Keratinocyte (primary cell): ENCODE measurements around the gene EXOC8. TPM values are rescaled to one million over a fixed set of nuclear protein-coding genes. Genes with fewer than 3 reads are reported as not detected.

ENCODE experiments used
- DNase-seq: peaks from one replicate; pipeline ENCODE4 v3.0.0-alpha.2; 2011; ENCODE audit warnings: low read depth, missing footprints, low spot score
- FAIRE-seq: peaks from 2 replicates; lab custom pipeline; 2011; peaks lifted over from hg19 to GRCh38; lab: Jason Lieb, UNC
- H2AFZ ChIP-seq: 2 replicates; pipeline ENCODE4 v1.6.0; 2012; ENCODE audit warnings: low read length, control low read depth, inconsistent platforms; ENCODE audit not compliant: control insufficient read depth
- H3K27ac ChIP-seq: 2 replicates; pipeline ENCODE4 v1.5.1; 2011; ENCODE audit warnings: low read length; ENCODE audit not compliant: control insufficient read depth, insufficient read depth
- H3K27me3 ChIP-seq: 3 replicates; pipeline ENCODE4 v1.6.0; 2011; ENCODE audit warnings: low read length; ENCODE audit not compliant: control insufficient read depth, insufficient read depth; ENCODE audit errors: extremely low read depth
- H3K36me3 ChIP-seq, 2 experiments: 2 replicates in 1 of 2; 3 replicates in 1 of 2; pipeline ENCODE4 v1.5.1; 2011; ENCODE audit warnings: low read length in 2 of 2, mild to moderate bottlenecking in 1 of 2; ENCODE audit not compliant: control insufficient read depth in 2 of 2, insufficient read depth in 2 of 2; ENCODE audit errors: extremely low read depth in 1 of 2
- H3K4me1 ChIP-seq: 3 replicates; pipeline ENCODE4 v1.5.1; 2011; ENCODE audit warnings: low read length; ENCODE audit not compliant: control insufficient read depth, insufficient read depth; ENCODE audit errors: extremely low read depth
- H3K4me2 ChIP-seq: 3 replicates; pipeline ENCODE4 v1.6.0; 2011; ENCODE audit warnings: low read depth, low read length; ENCODE audit not compliant: control insufficient read depth, insufficient read depth; ENCODE audit errors: extremely low read depth
- H3K4me3 ChIP-seq, 3 experiments: fragments of 200-600 bp in 1 of 3; sonication (generic) in 1 of 3; 2 replicates in 2 of 3; 3 replicates in 1 of 3; pipeline ENCODE4 v1.5.1; 2011 to 2016; ENCODE audit warnings: low read length in 3 of 3, mild to moderate bottlenecking in 3 of 3, control low read depth in 2 of 3, inconsistent platforms in 1 of 3, low read depth in 1 of 3, mixed read lengths in 1 of 3, mixed run types in 1 of 3, moderate library complexity in 1 of 3; ENCODE audit not compliant: control insufficient read depth in 2 of 3, insufficient read depth in 2 of 3; ENCODE audit errors: extremely low read depth in 1 of 3
- H3K79me2 ChIP-seq: 2 replicates; pipeline ENCODE4 v1.6.0; 2012; ENCODE audit warnings: low read length; ENCODE audit not compliant: control insufficient read depth, insufficient read depth
- H3K9ac ChIP-seq: 3 replicates; pipeline ENCODE4 v1.6.0; 2011; ENCODE audit warnings: low read length; ENCODE audit not compliant: control insufficient read depth, insufficient read depth; ENCODE audit errors: extremely low read depth
- H3K9me1 ChIP-seq: 3 replicates; pipeline ENCODE4 v1.6.0; 2011; ENCODE audit warnings: low read length; ENCODE audit not compliant: control insufficient read depth, insufficient read depth; ENCODE audit errors: extremely low read depth
- H3K9me3 ChIP-seq: 2 replicates; pipeline ENCODE4 v1.5.1; 2012; ENCODE audit warnings: low read depth, low read length; ENCODE audit not compliant: control insufficient read depth
- H4K20me1 ChIP-seq: 3 replicates; pipeline ENCODE4 v1.6.0; 2011; ENCODE audit warnings: low read length; ENCODE audit not compliant: control insufficient read depth, insufficient read depth; ENCODE audit errors: extremely low read depth
- CTCF ChIP-seq, 3 experiments: IDR thresholded peaks in 1 of 3; conservative IDR thresholded peaks in 1 of 3; optimal IDR thresholded peaks in 1 of 3; 2 replicates in 2 of 3; 3 replicates in 1 of 3; pipeline versions ENCODE3 to v1.5.1; 2011; ENCODE audit warnings: low read length in 3 of 3, mild to moderate bottlenecking in 3 of 3, moderate library complexity in 2 of 3, control low read depth in 1 of 3, inconsistent platforms in 1 of 3; ENCODE audit not compliant: insufficient read depth in 2 of 3; ENCODE audit errors: extremely low read depth in 1 of 3
- EZH2 ChIP-seq: IDR thresholded peaks from one replicate; pipeline ENCODE4 v1.6.1; 2012; ENCODE audit warnings: inconsistent platforms, mild to moderate bottlenecking, low read length, moderate library complexity
- dilution Hi-C: fragments of 300-500 bp; cut with MboI; formaldehyde crosslinking; loops from one replicate; pipeline ENCODE4 v1.7.0; 2020; ENCODE audit warnings: low sequenced_read_pairs; ENCODE audit not compliant: extremely low pct_ligation_motif_present
- polyA minus RNA-seq, 3 experiments: library from RNA; depleted of rRNA, polyadenylated mRNA; stranded (reverse); fragments of >200 nt; gene quantifications; 1 replicate in 1 of 3; 2 replicates in 1 of 3; 3 replicates in 1 of 3; pipeline ENCODE4 v1.2.3, GENCODE V29; 2011
- polyA plus RNA-seq, 5 experiments: library from polyadenylated mRNA; depleted of rRNA in 3 of 5; stranded (reverse) in 3 of 5; stranded (forward) in 1 of 5; unstranded in 1 of 5; fragments of >200 nt; gene quantifications; 1 replicate in 1 of 5; 2 replicates in 3 of 5; 3 replicates in 1 of 5; pipeline versions ENCODE4 v1.2.1 to v1.2.3, GENCODE V29; 2011 to 2012; ENCODE audit warnings: missing spikeins in 2 of 5, low read depth in 1 of 5, low replicate concordance in 1 of 5

The EXOC8 gene
- polyA plus RNA-seq (6.0 to 7.1 TPM (median 6.9 TPM) in 3 replicates), polyA minus RNA-seq (11.0 to 12.8 TPM (median 12.0 TPM) in 3 replicates)
- 3.3 TPM for polyA plus RNA-seq (2011; ENCODE audit: low read depth)
- polyA plus RNA-seq (2011; cell fraction: cytosol; rRNA removed): 2.4 and 3.7 TPM in 2 replicates
- polyA plus RNA-seq (2011; cell fraction: nucleus; rRNA removed): 9.3 and 11.2 TPM in 2 replicates
- 7.4 and 7.6 TPM in 2 replicates for polyA plus RNA-seq (2012; ENCODE audit: low replicate concordance)
- 9.8 TPM for polyA minus RNA-seq (2011; cell fraction: cytosol; rRNA and poly(A)+ RNA removed)
- polyA minus RNA-seq (2011; cell fraction: nucleus; rRNA and poly(A)+ RNA removed): 11.7 and 17.5 TPM in 2 replicates

- peak within 1 kb of the TSS; percentile 99 for H3K9ac ChIP-seq
- H3K27me3 ChIP-seq: no peaks in the 10 kb centered on the region
- H3K4me2 ChIP-seq: peak within 1 kb of the TSS; percentile 94
- no peaks in the 10 kb centered on the region for H3K9me1 ChIP-seq
- FAIRE-seq: peak; percentile 77
- peaks cover 45% of the 10 kb centered on the region for H3K4me1 ChIP-seq
- DNase-seq: peak; percentile 87
- peak within 1 kb of the TSS; percentile 98 for H2AFZ ChIP-seq
- peak within 1 kb of the TSS; percentile 69 to 98 (median 90) for H3K4me3 ChIP-seq
- no peaks in the 10 kb centered on the region for H3K9me3 ChIP-seq
- H3K27ac ChIP-seq: peak within 1 kb of the TSS; percentile 100
- H3K36me3 ChIP-seq: peaks cover 3 to 8% of the 10 kb centered on the region in 2 experiments
- H3K79me2 ChIP-seq: peaks cover 80% of the 10 kb centered on the region
- peaks cover 18% of the 10 kb centered on the region for H4K20me1 ChIP-seq
- TF ChIP-seq EZH2 (no peak), CTCF (optimal IDR thresholded peaks at IDR 0.05 in 1 of 3, IDR thresholded peaks at IDR 0.05 in 1 of 3, conservative IDR thresholded peaks at IDR 0.05 in 1 of 3; ENCODE audit: extremely low read depth in 1 of 3, insufficient read depth in 2 of 3, low read length in 3 of 3) (no peak)
- dilution Hi-C loops: no loop called here
Measured at GRCh38 chr1:231337472-231338269, at the start of gene EXOC8. EXOC8 (minus strand) TSS chr1:231337852; CDS start chr1:231337745, 107 bp downstream.

DNA sequence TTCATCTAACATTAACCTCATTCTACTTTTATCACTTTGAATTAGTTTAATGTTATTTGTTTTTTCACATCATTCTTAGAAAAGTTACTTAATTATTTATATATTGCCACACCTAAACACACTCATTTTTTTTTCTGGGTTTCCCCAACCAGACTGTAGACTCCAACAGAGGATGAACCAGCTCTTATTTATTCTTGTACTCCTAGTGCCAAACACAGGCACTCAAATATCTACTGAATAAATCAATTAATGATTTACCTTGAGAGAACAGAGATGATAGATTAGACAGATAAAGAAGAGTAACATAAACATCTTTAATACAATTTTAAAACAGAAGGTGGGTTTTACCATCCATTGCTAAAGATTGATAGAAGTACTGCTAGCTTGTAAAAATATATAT, 48.8 kb upstream of the EXOC8 start:
- Histone ChIP-seq H3K9me1 (peaks cover 2% of the 10 kb centered on the region), H3K4me3 (no peak overlapping the region), H3K9ac (no peak overlapping the region), H2AFZ (no peak overlapping the region), H3K27me3 (no peaks in the 10 kb centered on the region), H3K36me3 (peaks cover 0 to 5% of the 10 kb centered on the region in 2 experiments), H3K27ac (no peak overlapping the region), H4K20me1 (no peaks in the 10 kb centered on the region), H3K79me2 (peaks cover 66% of the 10 kb centered on the region), H3K4me2 (no peak overlapping the region), H3K4me1 (peaks cover 58% of the 10 kb centered on the region), H3K9me3 (no peaks in the 10 kb centered on the region)
- DNase-seq: no peak
- FAIRE-seq: no peak
- dilution Hi-C loops: no loop called here
- TF ChIP-seq EZH2 (no peak), CTCF (optimal IDR thresholded peaks at IDR 0.05 in 1 of 3, IDR thresholded peaks at IDR 0.05 in 1 of 3, conservative IDR thresholded peaks at IDR 0.05 in 1 of 3; ENCODE audit: extremely low read depth in 1 of 3, insufficient read depth in 2 of 3, low read length in 3 of 3) (no peak)
